Measurements from ENCODE around the gene FZD4.
A peak's percentile ranks its signal among the peaks of the same experiment; 100 is the strongest.
"Not testable (repeated sequence)": the region's sequence is repeated elsewhere in the genome, so short reads cannot be mapped to it uniquely, and the experiment has no call there.

Gene FZD4

GRCh38 chr11:86955361-86956120, at the start of gene FZD4:
TSS of gene FZD4 (minus strand) at chr11:86955395. CDS start at chr11:86955085, 310 bp downstream.
- DNase-seq, result peak; percentile 69 to 78

- DNase-seq, result not testable (repeated sequence)
Observed at GRCh38 chr11:87004281-87004680, 49.1 kb upstream of the FZD4 start.

- DNase-seq, result no peak
Observed at GRCh38 chr11:87002918-87003317, 47.7 kb upstream of the FZD4 start.

- DNase-seq, result no peak
Observed at GRCh38 chr11:86999859-87000753, 44.9 kb upstream of the FZD4 start.

- no peak for DNase-seq
Observed at GRCh38 chr11:86999388-86999787, 44.2 kb upstream of the FZD4 start.

DNA sequence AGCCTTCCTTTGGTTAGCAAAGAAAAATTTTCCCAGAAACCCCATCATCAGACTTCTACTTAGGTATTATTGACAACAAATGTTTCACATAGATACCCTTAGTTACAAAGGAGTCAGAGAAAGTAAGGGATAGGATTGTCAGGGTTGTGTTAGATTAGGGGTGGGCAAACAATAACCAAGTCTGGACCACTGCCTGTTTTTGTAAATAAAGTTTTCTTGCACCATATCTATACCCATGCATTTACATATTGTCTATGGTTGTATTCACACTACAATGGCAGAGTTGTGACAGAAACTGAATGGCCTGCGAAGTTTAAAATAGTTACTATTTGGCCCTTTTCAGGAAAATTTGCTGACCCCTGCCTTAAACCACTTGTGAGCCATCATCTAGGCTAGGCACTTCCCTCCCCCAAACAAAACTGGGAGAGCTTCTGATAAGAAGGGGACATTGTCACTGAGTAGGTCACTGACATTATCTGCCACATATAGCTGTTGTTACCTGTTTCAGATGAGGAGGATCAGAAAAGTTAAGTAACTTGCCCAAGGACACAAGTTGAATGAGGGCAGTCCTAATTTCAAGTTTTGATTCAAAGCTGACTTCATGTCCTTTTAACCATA, 41.9 kb upstream of the FZD4 start:
- no peak for DNase-seq

DNA sequence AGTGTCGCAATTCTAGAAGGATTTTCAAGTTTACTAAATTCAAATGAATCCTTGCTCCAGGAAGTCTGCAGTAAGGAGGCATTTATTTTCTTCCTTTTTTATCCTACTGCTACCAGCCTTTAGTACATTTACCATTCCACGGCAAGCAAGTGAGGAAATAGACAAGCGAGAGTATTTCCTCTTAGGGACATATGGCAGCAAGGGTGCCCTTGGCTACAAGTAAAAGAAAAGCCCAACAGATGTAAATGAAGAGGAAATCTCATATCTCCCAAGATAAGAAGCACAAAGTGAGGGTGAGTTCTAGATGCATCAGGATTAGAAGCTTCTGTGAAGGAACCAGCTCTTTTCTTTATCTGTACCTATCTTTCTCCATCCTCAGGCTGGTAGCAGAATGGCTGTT, 37.8 kb upstream of the FZD4 start:
- DNase-seq, result no peak

GRCh38 chr11:86992340-86992739, 37.1 kb upstream of the FZD4 start:
- not testable (repeated sequence) for DNase-seq

DNA sequence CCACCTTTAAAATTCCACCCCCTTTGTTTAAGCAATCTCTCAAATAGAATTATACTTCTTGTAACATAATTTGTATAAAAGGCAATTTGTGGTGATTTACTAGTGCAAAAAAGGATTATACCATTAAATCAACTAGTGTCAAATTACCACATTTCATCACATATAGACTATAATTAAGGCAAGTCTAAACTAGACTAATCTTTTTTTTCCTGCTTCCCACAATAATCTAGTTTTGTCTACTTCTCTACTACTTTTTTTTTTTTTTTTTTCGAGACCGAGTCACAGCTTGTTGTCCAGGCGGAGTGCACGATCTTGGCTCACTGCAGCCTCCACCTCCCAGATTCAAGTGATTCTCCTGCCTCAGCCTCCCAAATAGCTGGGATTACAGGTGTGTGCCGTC, 36.1 kb upstream of the FZD4 start:
- DNase-seq, result no peak

- no peak for DNase-seq
Observed at GRCh38 chr11:86990515-86990914, 35.3 kb upstream of the FZD4 start.

DNA sequence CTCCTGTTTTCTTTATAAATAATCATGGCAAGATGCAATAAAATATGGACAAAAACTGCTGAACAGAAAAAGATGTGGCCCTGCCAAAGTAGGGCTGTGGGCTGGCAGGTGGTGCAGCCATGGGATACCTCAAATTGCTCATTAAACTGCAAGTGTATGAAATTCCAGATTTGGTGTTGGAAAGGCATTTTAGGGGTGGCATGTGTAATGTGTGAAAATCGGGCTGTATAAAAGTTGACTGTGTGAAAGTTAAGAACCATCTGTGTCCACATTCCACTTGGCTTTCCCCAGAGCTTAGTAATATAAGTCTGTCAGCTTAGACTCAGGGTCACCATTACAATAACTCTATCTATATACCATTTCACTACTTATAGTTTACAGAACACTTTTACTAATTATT, 34.8 kb upstream of the FZD4 start:
- no peak for DNase-seq

GRCh38 chr11:86988351-86988881, 33.2 kb upstream of the FZD4 start:
- DNase-seq, result no peak

- DNase-seq, result no peak
Observed at GRCh38 chr11:86987679-86988078, 32.5 kb upstream of the FZD4 start.

GRCh38 chr11:86984701-86985100, 29.5 kb upstream of the FZD4 start:
- DNase-seq, result no peak

GRCh38 chr11:86983021-86983488, 27.9 kb upstream of the FZD4 start:
- no peak for DNase-seq

GRCh38 chr11:86981777-86982540, 26.8 kb upstream of the FZD4 start:
- no peak for DNase-seq

GRCh38 chr11:86980086-86980796, 25.0 kb upstream of the FZD4 start:
- no peak for DNase-seq

GRCh38 chr11:86978756-86979608, 23.8 kb upstream of the FZD4 start:
- no peak for DNase-seq

DNA sequence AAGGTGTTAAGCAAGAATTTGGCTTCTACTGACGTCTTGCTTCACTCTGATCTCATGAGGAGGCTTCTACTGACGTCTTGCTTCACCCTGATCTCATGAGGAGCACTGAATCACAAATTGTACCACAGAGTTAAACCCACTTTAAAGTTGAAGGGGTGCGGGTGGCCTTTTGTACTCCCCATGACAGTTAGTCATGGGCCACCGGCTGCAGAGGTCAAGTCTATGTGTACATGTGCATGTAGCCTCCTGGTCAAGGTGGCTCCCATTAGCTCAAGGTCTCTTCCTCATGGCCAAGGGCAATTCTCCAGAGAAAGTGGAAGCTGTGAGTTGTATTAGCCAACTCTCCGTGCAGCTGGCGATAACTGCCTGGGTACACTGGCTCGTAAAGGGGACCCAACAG, 23.1 kb upstream of the FZD4 start:
- no peak for DNase-seq

GRCh38 chr11:86977441-86978050, 22.4 kb upstream of the FZD4 start:
- DNase-seq, result no peak

All from activated T-cell treated with anti-CD3 and anti-CD28 coated beads, Interleukin-2, amount 50 U/mL, for 48 hours (primary cell).